Adrenal gland (tissue), 19 donors: ENCODE data around the gene DDO. TPM values are rescaled to one million over a fixed set of nuclear protein-coding genes. Genes with fewer than 3 reads are reported as not detected.

Experiments used
- DNase-seq, 7 donors: peaks; one replicate each; pipeline ENCODE4 v3.0.0-alpha.2; 2019 to 2020
- H3K27ac ChIP-seq, 5 donors: fragments of 200-600 bp; sonication (generic) in 4 of 5; 1 replicate in 3 of 5; 2 replicates in 2 of 5; pipeline versions ENCODE4 v1.5.1 to v1.8.0; 2016 to 2020; ENCODE audit warnings: mild to moderate bottlenecking in 1 of 5
- H3K27me3 ChIP-seq: fragments of 200-600 bp; 2 replicates; pipeline ENCODE4 v1.8.0; 2021
- H3K36me3 ChIP-seq, 2 donors: fragments of 200-600 bp; replicated peaks in 1 of 2; 1 replicate in 1 of 2; 2 replicates in 1 of 2; pipeline versions ENCODE4 v1.5.1 to v1.8.0; 2018 to 2022
- H3K4me1 ChIP-seq, 2 donors: fragments of 200-600 bp; replicated peaks in 1 of 2; 1 replicate in 1 of 2; 2 replicates in 1 of 2; pipeline versions ENCODE4 v1.5.1 to v1.8.0; 2018 to 2021
- H3K4me3 ChIP-seq, 4 donors: fragments of 200-600 bp; sonication (generic) in 3 of 4; one replicate each; pipeline ENCODE4 v1.5.1; 2016 to 2018
- H3K9me3 ChIP-seq, 3 donors: fragments of 200-600 bp; sonication (generic) in 1 of 3; replicated peaks in 1 of 3; 1 replicate in 2 of 3; 2 replicates in 1 of 3; pipeline versions ENCODE4 v1.5.1 to v1.8.0; 2016 to 2021
- CTCF ChIP-seq, 6 experiments: fragments of 450-650 bp in 4 of 6; fragments of 200-600 bp in 2 of 6; sonication (generic) in 1 of 6; IDR thresholded peaks; 1 replicate in 5 of 6; 2 replicates in 1 of 6; pipeline versions ENCODE4 v1.5.1 to v1.8.0; 2016 to 2021; ENCODE audit warnings: antibody characterized with exemption in 6 of 6, mild to moderate bottlenecking in 2 of 6, moderate library complexity in 1 of 6
- POLR2A ChIP-seq, 2 donors: fragments of 450-650 bp; IDR thresholded peaks; one replicate each; pipeline ENCODE4 v1.6.1; 2017; ENCODE audit warnings: antibody characterized with exemption in 2 of 2, mild to moderate bottlenecking in 2 of 2, moderate library complexity in 1 of 2
- WGBS, 4 donors: extraction: QIAGEN DNeasy Blood & Tissue Kit in 2 of 4; methylation state at CpG; one replicate each; pipeline versions ENCODE4 v1.1.5 to v1.1.7; 2013 to 2017; 5-methylcytosine and 5-hydroxymethylcytosine counted together
- intact Hi-C, 2 donors: fragments of 100-400 bp; cut with DNase I; formaldehyde crosslinking; loops; one replicate each; pipeline versions ENCODE4 v1.14.1 to v1.15.0; 2022 to 2023
- long read RNA-seq, 10 donors: library from polyadenylated mRNA in 3 of 10; unstranded in 2 of 10; stranded (forward) in 1 of 10; transcript quantifications; one replicate each; pipeline ENCODE4 v2.0.0 and lab custom pipeline, GENCODE V29; 2021 to 2026
- polyA plus RNA-seq, 3 donors: library from polyadenylated mRNA; stranded (reverse); fragments of 200-250 nt in 2 of 3; fragments of 350-450 nt in 1 of 3; fragmentation: Illumina TruSeq in 1 of 3; extraction: RNeasy Lipid Tissue Mini Kit (QIAGEN cat#74804) in 1 of 3; gene quantifications; one replicate each; pipeline ENCODE4 v1.2.3, GENCODE V29; 2013 to 2014
- total RNA-seq, 9 donors: library from RNA; depleted of rRNA in 4 of 9; stranded (reverse); fragments of >200 nt in 4 of 9; fragments of 120-200 nt in 1 of 9; fragmentation: NEBNext Ultra II Directional in 1 of 9; extraction: Animal tissue kit (Norgen Biotek cat#: 25700) in 1 of 9; gene quantifications; one replicate each; pipeline versions ENCODE4 v1.1.0 to v1.2.4, GENCODE V29; 2013 to 2023
- donor health status: healthy with polysubstance abuse.
- donor health status: Bipolar disorder and iron deficiency.
- donor health status: DM: yes; HTN: yes; CAD: no.
- donor health status: DM: no; HTN: no; CAD: no.
- donor health status: DM: no; HTN: no; CAD: no.
- donor health status: DM: yes; HTN: yes; CAD: no.

Gene DDO
- total RNA-seq, result 10 to 100 TPM in 5 of 9 donors, 1 to 10 TPM in 4; 4.4 to 19.1 (median 10.8) TPM
- 10 to 100 TPM in 1 of 3 donors, 1 to 10 TPM in 2; 5.1 to 13.4 (median 5.8) TPM for polyA plus RNA-seq
- long read RNA-seq, donor 1, partial matches to known transcripts, result 0 of 2 reads
- long read RNA-seq, donor 1, other reads (novel, unspliced or antisense), result 0 of 2 reads
- long read RNA-seq, donor 2, partial matches to known transcripts, result 0 of 2 reads
- long read RNA-seq, donor 2, other reads (novel, unspliced or antisense), result 0 of 2 reads
- long read RNA-seq, donor 3, result 0 reads
- long read RNA-seq, donor 4, transcript DDO-202 (5 exons, 2,130 nt), result major isoform, 11 of 15 reads
- long read RNA-seq, donor 4, partial matches to known transcripts, result 1 of 15 reads
- long read RNA-seq, donor 4, other reads (novel, unspliced or antisense), result 1 of 15 reads
- long read RNA-seq, donor 5, transcript DDO-201 (4 exons, 1,953 nt), result major isoform, 9 of 24 reads
- long read RNA-seq, donor 5, transcript DDO-202 (5 exons, 2,130 nt), result major isoform, 9 of 24 reads
- long read RNA-seq, donor 5, partial matches to known transcripts, result 0 of 24 reads
- long read RNA-seq, donor 5, other reads (novel, unspliced or antisense), result 6 of 24 reads
- long read RNA-seq, donor 6, partial matches to known transcripts, result 0 of 3 reads
- long read RNA-seq, donor 6, other reads (novel, unspliced or antisense), result 0 of 3 reads
- long read RNA-seq, donor 7, result 0 reads
- long read RNA-seq, donor 8, partial matches to known transcripts, result 0 of 1 reads
- long read RNA-seq, donor 8, other reads (novel, unspliced or antisense), result 0 of 1 reads
- long read RNA-seq, donor 9, partial matches to known transcripts, result 0 of 1 reads
- long read RNA-seq, donor 9, other reads (novel, unspliced or antisense), result 0 of 1 reads
- long read RNA-seq, donor 10, result 0 reads

DNA sequence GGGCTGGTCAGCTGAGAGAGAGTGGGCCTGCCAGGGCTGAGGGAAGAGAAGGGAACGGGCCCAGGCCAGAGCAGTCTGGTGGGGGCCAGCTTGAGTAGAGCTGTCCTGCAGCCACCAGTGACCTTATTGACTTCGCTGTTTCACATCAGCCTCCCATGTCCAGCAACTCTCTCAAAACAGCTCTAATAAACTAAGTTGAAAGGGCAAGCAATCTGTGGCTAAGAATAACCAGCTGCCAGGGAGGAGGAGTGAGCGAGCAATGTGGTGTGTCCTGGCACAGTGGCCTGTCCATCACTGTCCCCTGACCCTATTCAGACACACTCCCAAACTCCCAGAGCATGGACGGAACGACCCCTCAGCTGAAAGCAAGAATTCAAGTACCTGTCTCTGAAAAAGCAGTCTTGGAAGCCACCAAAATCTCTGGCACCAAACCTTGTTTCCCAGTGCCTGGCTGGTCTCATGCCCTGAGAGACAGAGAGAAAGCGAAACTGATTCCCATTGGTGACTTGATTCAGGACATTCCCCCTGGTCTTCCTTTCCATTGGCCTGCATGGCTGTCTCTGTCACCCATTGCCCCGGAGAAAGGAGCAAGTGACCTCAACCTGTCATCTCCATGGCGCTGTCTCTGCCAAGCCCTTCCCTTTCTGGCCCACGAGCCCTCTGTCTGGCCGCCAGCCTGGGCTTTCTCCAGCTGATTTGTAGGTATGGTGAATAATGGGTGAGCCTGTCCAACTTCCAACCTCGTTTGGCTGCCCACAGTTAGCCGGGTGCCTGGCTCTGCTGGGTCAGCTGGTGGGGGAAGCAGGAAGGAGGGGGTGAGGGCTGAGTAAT lies at the start of gene DDO:
TSS of gene DDO (minus strand) at position 490 of the 831 bp plus-strand sequence. CDS start 2,113 bp downstream, outside the sequence.
- H3K9me3 ChIP-seq, result no peaks in the 10 kb centered on the region
- no peak for TF ChIP-seq CTCF (IDR thresholded peaks at IDR 0.05)
- peak in 1 of 2 donors; percentile 40 for TF ChIP-seq POLR2A (IDR thresholded peaks at IDR 0.05)
- H3K36me3 ChIP-seq, result no peaks in the 10 kb centered on the region
- WGBS, 4 donors, result 9 to 25% (median 20%) methylated on average over 11 to 12 of the region's 12 CpGs
- intact Hi-C loops, result no loop called here
- peak within 1 kb of the TSS in 3 of 4 donors; percentile 16 to 70 (median 26) for H3K4me3 ChIP-seq
- peak; percentile 94 to 99 (median 98) for DNase-seq
- H3K27ac ChIP-seq, result peak within 1 kb of the TSS; percentile 40 to 94 (median 80)
- peaks cover 13 to 17% of the 10 kb centered on the region in 2 donors for H3K4me1 ChIP-seq
- no peaks in the 10 kb centered on the region for H3K27me3 ChIP-seq

DNA sequence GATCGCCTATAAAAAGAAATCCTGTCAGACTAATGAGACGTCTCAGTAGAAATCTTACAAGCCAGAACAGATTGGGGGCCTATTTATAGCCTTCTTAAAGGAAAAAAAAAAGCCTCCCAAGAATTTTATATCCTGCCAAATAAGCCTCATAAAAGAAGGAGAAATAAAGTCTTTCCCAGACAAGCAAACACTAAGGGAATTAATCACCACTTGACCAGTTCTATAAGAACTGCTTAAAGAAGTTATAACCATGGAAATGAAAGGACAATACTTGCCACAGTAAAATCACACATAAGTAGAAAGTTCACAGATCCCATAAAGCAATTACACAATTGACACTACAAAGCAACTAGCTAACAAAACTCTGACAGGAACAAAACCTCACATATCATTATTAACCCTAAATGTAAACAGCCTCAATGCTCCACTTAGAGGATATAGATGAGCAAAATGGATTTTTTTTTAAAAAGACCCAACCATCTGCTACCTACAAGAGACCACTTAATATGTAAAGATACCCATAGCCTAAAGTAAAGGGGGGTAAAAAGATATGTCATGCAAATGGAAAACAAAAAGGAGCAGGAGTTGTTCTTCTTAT lies 47.6 kb upstream of the DDO start:
- H3K27me3 ChIP-seq, result no peaks in the 10 kb centered on the region
- TF ChIP-seq CTCF (IDR thresholded peaks at IDR 0.05) (no peak), POLR2A (IDR thresholded peaks at IDR 0.05) (no peak)

DNA sequence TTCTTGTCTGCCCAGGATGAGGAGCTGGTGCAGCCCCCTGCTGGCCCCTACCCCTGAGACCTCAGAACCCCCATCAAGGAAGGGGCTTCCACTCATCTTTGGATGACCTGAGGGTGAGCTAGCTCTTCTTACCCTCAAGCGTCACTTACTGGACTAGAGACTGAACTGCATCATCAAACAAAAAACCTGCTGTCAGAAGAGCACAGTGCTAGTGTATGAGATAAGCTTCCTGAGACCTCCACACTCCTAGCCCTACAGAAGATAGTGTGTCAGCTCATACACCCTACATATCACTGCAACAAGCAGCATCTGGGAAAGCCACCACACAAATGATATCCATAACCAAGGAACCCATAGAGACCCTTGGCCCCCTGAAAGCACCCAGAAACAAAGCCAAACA lies 46.0 kb upstream of the DDO start:
- no peaks in the 10 kb centered on the region for H3K27me3 ChIP-seq
- no peaks in the 10 kb centered on the region for H3K9me3 ChIP-seq
- no peaks in the 10 kb centered on the region for H3K4me1 ChIP-seq
- TF ChIP-seq CTCF (IDR thresholded peaks at IDR 0.05) (no peak), POLR2A (IDR thresholded peaks at IDR 0.05) (no peak)
- H3K27ac ChIP-seq, result no peak overlapping the region
- WGBS, 4 donors, result 90 to 100% (median 91%) methylated on average over 1 of the region's 1 CpG
- H3K36me3 ChIP-seq, result no peaks in the 10 kb centered on the region
- no peak overlapping the region for H3K4me3 ChIP-seq
- intact Hi-C loops, result no loop called here
- no peak for DNase-seq

More for the DNA sequence above, 47.6 kb upstream of the DDO start:
- DNase-seq, result no peak
- Histone ChIP-seq H3K4me1 (no peaks in the 10 kb centered on the region), H3K4me3 (no peak overlapping the region), H3K27ac (no peak overlapping the region), H3K36me3 (no peaks in the 10 kb centered on the region), H3K9me3 (no peaks in the 10 kb centered on the region)
- intact Hi-C loops, result no loop called here
- WGBS, 4 donors, result 68 to 86% (median 78%) methylated on average over 2 of the region's 2 CpGs
